Fibroblast of villous mesenchyme (primary cell): ENCODE measurements around the gene CRYBA1. TPM values are rescaled to one million over a fixed set of nuclear protein-coding genes. Genes with fewer than 3 reads are reported as not detected.

Source experiments
- DNase-seq: peaks from one replicate; pipeline ENCODE4 v3.0.0-alpha.2; 2010; ENCODE audit warnings: low read depth
- H3K4me3 ChIP-seq: 2 replicates; pipeline ENCODE4 v1.5.1; 2011; ENCODE audit warnings: low read depth, mild to moderate bottlenecking, low read length
- total RNA-seq: library from RNA; depleted of rRNA; stranded (reverse); fragments of >200 nt; gene quantifications from 2 replicates; pipeline ENCODE4 v1.2.3, GENCODE V29; 2012
- TF ChIP-seq, protein P1 (sequence below): IDR thresholded peaks from 2 replicates; pipeline ENCODE4 v1.5.1; 2012; ENCODE audit warnings: low read depth, mild to moderate bottlenecking, low read length; ENCODE audit not compliant: insufficient read depth

The CRYBA1 gene
- total RNA-seq, 1 donor, result 0.43 TPM

DNA sequence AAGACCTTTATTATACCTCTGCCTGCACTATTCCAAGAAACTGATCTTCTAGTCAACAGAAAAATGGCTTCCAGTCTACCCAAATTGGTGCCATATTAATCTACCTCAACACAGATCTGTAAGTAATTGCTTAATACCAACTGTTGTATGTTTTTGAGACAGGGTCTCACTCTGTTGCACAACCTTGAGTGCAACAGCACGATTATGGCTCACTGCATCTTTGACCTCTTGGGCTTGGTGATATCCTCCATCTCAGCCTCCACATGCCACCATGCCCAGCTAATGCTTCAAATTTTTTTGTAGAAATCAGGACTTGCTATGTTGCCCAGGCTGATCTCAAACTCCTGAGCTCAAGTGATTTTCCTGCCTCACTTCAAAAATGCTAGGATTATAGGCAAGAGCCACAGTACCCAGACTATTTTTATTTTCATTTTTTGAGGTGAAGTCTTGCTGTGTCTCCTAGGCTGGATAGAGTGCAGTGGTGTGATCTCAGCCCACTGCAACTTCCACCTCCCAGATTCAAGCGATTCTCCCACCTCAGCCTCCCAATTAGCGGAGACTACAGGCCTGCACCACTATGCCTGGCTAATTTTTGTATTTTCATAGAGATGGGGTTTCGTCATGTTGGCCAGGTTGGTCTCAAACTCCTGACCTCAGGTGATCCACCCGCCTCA is 32.9 kb downstream of the CRYBA1 start:
- no peak overlapping the region for H3K4me3 ChIP-seq
- TF ChIP-seq, protein P1, sequence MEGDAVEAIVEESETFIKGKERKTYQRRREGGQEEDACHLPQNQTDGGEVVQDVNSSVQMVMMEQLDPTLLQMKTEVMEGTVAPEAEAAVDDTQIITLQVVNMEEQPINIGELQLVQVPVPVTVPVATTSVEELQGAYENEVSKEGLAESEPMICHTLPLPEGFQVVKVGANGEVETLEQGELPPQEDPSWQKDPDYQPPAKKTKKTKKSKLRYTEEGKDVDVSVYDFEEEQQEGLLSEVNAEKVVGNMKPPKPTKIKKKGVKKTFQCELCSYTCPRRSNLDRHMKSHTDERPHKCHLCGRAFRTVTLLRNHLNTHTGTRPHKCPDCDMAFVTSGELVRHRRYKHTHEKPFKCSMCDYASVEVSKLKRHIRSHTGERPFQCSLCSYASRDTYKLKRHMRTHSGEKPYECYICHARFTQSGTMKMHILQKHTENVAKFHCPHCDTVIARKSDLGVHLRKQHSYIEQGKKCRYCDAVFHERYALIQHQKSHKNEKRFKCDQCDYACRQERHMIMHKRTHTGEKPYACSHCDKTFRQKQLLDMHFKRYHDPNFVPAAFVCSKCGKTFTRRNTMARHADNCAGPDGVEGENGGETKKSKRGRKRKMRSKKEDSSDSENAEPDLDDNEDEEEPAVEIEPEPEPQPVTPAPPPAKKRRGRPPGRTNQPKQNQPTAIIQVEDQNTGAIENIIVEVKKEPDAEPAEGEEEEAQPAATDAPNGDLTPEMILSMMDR, result no peak
- no peak for DNase-seq

DNA sequence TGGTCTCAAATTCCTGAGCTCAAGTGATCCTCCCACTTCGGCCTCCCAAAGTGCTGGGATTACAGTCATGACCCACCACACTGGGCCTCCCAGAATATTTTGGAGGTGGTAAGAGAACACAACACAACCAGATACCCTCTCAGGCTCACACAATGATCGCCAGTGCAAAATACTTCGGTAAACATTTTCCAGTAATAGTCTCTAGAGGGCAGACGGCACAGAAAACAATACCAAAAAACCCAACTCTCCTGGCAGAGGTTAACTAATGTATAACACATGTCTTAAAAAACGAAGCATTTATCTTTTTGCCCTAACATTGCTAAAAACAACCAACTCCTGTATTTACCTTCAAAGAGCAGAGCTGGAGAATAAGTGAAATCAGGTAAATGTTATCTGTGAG is 36.8 kb downstream of the CRYBA1 start:
- no peak for DNase-seq
- H3K4me3 ChIP-seq, result no peak overlapping the region
- TF ChIP-seq, protein P1, result peak; percentile 8

DNA sequence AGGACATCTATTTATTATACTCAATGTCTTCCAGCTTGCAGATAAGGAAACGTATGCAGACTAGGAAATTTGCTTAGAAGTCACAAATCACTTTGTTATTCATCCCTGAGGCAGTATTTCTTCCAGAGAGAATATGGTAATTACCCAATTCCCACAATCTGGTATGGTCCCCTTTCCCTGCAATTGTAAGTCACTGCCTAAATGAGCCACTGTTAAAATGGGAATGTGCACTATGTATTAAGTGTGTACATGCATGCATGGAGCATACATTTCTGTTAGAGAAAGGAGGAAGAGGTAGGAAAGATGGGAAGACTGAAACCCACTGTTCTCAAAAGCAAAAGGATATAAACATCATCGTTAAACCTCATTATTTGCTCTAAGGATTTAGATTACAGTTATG is 37.3 kb downstream of the CRYBA1 start:
- TF ChIP-seq, protein P1, result no peak
- DNase-seq, result no peak
- H3K4me3 ChIP-seq, result no peak overlapping the region

DNA sequence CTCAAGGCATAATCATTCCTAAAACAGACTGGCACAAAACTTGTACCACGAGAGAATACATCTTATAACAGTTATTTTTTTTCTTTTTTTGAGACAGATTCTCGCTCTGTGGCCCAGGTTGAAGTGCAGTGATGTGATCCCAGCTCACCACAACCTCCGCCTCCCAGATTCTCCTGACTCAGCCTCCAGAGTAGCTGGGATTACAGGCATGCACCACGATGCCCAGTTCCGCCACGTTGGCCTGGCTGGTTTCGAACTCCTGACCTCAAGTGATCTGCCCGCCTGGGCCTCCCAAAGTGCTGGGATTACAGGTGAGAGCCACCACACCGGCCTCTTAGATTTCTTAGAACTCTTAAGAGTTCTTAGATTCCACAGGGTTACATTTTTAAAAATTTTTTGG is 43.2 kb downstream of the CRYBA1 start:
- TF ChIP-seq, protein P1, result no peak
- no peak overlapping the region for H3K4me3 ChIP-seq
- no peak for DNase-seq

DNA sequence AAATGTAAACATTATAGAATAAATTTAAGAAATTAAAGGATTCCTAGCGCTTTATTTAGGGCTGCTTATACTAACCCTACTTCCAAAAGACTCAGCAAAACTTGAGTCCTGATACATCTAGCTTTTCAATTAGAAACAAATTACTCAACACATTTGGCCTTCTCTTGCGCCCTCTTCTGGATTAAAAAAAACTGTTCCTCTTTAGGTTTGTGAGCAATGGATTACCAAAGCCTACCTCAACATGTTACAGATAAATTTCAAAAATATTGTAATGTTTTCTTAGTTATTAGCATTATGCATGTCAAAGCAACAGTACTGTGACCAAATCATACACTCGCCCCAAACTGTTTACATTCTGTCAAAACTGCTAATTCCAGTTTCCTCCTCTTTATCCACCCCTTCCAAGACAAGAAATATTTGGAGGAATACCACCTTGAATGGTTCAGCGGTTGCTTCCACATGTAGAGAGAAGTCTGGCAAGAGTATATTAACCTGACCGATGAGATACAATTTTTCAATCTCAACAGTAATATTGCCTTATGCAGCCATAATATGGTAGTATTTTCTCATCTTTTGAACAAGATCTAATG is 44.6 kb downstream of the CRYBA1 start:
- TF ChIP-seq, protein P1, result peak; percentile 56
- peak; percentile 79 for DNase-seq
- peak overlapping the region; percentile 99 for H3K4me3 ChIP-seq

DNA sequence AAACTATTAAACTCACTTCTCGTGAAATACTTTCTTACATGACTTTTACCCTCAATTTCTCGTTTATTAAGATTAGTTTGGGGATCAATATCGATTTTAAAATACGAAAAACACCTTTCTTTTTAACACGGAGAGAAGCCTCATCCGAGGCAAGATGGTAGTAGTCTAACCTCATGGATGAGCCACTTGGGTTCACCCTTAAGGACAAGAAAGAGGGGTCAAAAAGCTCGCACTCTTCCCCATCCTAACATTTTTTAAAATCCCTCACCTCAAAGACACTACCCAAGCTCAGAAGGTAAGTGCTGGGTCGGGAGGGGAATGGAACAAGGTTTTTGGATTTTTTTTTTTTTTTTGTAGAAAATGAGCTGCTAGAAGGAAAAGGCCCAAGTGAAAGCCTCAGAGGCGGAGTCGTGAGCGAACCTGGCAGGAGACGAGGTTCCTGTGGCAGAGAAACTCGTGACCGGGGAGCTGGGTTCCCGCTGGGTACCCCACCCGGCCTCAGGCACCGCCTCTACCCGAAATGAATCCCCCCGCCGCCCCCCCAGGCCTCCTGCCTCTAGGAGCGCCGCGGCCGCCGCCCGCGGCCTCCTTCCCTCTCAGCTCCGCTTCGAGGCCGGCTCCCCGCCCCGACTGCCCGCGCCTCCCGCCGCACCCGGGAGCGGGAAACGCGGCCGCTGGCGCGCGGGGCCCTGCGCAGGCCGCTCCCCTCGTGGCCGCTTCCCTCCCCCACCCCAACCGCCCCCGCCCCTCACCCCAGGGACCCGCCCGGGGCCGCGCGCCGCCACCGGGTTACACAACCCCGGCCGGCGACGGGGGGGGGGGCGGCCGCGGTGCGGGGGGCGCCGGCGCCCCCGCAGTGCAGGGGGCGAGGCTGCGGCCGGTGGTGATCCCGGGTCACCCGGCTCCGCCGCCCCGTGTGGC is 45.7 kb downstream of the CRYBA1 start:
- DNase-seq, result peak; percentile 55
- peak overlapping the region; percentile 99 for H3K4me3 ChIP-seq
- TF ChIP-seq, protein P1, result no peak
